ENCODE measurements around the gene EP400.
A peak's percentile ranks its signal among the peaks of the same experiment; 100 is the strongest.

The EP400 gene

GRCh38 chr12:131927110-131928079, 22.3 kb upstream of the EP400 start:
- no peak for DNase-seq

- DNase-seq, result no peak
Observed at GRCh38 chr12:131928080-131928710, 21.5 kb upstream of the EP400 start.

DNA sequence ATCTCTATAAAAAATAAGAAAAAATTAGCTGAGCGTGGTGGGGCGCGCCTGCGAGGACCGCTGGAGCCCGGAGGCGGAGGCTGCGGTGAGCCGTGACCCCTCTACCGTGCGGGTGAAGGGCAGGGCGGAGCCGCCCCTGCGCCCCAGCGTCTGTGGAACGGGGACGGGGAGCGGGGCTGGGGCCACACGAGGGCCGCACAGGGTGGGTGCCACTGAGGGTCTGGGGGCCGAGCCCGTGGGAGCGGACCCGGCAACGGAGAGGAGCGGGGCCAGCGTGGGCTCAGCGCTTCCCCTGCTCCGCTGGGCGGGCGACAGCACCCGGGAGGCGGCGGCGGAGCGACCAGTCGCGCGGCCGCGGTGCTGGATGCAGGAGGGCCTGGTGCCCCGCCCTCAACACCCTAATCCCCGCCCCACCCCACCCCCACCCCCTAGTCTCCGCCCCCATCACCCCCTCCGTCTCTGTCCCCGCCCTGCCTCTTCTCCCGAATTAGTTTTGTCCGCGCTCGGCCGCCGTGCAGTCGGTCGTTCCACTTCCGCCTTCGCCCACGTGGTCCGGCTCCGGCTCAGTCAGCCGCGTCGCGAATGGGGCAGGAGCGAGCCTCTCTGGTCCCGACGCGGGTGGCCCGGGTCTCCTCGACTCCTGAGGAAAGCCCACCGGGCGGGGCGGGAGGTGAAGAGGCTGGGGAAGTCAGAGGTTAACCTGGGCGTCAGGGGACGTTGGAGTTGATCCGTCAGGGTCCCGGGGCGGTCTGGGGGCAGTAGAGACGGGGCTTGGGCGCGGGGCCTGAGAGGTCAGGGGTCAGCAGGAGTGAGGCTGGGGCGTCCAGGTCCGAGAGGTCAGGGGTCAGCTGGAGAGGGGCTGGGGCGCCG, 20.8 kb upstream of the EP400 start, which contains the start of gene PUS1:
PUS1 (plus strand) TSS at position 566 of the 870 bp plus-strand sequence. CDS start 447 bp downstream, outside the sequence.
- peak; percentile 94 for DNase-seq

- DNase-seq, result peak; percentile 35
Observed at GRCh38 chr12:131929581-131930456, 19.9 kb upstream of the EP400 start.

- no peak for DNase-seq
Observed at GRCh38 chr12:131930510-131930909, 19.2 kb upstream of the EP400 start.

DNA sequence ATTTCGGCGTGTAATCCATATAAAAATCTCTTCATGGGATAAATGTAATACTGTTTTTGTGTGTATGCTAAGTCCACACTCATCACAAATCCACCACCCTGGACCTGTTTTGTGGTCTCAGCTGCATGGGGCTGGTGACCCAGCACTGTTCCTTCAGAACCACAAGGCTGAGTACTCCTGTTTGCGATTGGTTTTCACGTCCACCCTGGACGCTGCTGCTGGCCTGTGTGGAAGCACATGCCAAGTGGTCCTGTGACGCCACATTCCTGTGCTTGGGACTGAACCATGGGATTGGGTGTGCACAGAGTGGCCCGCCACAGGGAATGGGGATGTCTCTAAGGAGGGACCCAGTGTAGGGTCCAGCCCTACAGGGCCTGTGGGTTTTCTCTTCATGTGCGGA, 16.4 kb upstream of the EP400 start:
- DNase-seq, result no peak

GRCh38 chr12:131934535-131934934, 15.2 kb upstream of the EP400 start:
- no peak for DNase-seq

GRCh38 chr12:131938082-131938481, 11.7 kb upstream of the EP400 start:
- DNase-seq, result no peak

- DNase-seq, result no peak
Observed at GRCh38 chr12:131939007-131939406, 10.7 kb upstream of the EP400 start.

- DNase-seq, result no peak
Observed at GRCh38 chr12:131940141-131940547, 9.6 kb upstream of the EP400 start.

DNA sequence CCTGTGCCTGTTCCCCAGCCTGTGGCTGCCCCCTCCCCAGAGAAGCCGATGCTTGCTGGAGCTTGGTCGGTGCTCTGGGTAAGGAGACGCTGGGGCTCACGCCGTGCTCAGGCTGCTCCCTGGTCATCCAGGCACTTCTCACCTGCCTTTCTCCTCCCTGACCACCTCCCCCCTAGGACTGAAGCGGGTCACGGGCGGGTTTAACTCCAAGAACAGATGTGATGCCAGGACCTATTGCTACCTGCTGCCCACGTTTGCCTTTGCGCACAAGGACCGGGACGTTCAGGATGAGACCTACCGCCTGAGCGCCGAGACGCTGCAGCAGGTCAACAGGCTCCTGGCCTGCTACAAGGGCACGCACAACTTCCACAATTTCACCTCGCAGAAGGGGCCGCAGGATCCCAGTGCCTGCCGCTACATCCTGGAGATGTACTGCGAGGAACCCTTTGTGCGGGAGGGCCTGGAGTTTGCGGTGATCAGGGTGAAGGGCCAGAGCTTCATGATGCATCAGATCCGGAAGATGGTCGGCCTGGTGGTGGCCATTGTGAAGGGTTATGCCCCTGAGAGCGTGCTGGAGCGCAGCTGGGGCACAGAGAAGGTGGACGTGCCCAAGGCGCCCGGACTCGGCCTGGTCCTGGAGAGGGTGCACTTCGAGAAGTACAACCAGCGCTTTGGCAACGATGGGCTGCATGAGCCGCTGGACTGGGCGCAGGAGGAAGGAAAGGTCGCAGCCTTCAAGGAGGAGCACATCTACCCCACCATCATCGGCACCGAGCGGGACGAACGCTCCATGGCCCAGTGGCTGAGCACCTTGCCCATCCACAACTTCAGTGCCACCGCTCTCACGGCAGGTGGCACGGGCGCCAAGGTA, 8.4 kb upstream of the EP400 start:
- DNase-seq, result no peak

DNA sequence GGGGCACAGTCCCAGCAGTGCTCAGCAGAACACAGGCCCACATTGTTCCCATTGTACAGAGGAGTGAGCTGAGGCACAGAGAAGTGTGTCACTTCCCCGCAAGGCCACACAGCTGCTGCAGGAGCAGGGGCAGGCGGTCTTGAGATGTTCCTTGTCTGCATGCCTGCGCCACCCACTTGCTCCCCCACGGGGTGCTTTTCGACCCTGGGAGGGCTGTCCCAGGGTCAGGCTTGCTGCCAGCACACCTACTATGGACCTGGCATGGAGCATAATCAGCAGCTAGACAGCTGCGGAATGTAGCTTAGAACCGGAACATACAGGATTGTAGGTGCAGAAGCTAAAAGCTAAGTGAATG, 7.8 kb upstream of the EP400 start:
- DNase-seq, result no peak

DNA sequence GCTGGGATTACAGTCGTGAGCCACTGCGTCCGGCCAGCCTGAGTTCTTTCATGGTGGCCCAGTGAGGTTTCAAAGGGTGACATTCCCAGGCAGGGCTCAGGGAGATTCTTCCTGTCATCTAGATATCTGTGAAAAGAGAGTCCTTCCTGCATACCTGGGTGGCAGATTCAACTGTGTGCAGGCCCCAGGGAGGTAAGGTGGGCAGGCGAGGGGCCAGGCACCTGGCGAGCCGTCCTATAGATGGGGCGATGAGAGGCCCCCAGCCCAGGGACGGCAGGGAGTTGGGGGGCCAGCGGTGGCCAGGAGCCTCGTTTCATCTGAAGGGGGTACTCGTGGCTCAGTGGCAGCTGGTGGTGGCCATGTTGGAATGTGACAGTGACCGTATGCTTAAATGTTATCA, 7.1 kb upstream of the EP400 start:
- DNase-seq, result no peak

DNA sequence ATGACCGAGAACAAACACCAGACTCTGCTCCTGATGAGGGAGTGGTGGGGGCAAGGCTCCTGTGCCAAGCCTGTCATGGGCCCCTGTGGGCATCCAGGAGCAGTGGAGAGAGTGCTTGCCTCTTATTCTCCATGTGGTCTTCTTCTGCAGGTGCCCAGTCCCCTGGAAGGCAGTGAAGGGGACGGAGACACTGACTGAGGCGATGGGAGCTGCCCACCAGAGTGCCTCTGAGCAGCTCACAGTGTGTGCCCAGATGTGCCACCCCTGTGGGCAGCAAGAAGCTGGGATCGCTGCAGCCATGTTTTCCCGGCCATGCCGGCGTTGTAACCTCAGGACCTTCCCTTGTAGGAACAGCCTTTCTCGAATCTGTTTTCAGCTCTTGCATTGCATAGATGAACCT, 6.4 kb upstream of the EP400 start:
- DNase-seq, result no peak

DNA sequence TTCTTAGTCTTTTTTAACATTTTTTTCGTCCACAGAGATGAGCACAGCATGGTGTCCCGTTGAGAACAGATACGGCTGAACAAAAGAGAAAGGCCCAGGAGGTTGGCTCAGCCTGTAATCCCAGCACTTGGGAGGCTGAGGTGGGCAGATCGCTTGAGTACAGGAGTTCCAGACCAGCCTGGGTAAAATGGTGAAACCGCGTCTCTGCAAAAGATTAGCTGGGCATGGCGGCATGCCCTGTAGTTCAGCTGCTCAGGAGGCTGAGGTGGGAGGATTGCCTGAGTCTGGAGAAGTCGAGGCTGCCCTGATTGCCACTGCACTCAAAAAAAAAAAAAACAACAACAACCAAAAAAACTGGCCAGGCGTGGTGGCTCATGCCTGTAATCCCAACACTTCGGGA, 5.9 kb upstream of the EP400 start:
- DNase-seq, result no peak

DNA sequence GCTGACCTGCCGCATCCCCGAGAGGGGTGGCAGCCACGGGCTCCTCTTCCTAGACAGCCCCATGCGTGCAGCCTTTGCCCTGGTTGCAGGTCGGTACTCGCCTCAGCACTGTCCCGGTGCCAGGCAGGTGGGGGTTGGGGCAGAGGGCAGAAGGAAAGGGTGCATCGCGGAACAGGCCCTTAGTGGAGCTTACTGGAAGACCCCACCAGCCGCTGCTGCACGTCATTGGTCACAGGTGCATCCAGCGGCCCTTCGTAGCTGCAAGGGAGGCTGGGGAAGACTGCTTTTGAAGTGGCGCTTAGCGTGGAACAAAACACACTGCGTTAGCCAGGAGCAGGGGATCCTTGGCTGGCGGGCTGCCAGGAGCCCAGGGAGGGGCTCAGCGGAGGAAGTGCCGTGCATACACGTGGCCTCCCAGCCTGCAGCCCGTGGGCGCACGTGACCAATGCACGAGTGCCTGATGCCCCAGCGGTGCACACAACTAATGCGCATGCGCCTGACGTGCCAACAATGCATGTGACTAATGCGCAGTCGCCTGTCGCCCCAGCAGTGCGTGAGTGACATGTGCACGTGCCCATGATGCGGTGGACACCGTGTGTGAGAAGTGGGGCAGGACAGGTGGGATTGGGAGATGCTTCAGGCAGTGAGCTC, 5.0 kb upstream of the EP400 start:
- no peak for DNase-seq

- no peak for DNase-seq
Observed at GRCh38 chr12:131946757-131947156, 3.0 kb upstream of the EP400 start.

DNA sequence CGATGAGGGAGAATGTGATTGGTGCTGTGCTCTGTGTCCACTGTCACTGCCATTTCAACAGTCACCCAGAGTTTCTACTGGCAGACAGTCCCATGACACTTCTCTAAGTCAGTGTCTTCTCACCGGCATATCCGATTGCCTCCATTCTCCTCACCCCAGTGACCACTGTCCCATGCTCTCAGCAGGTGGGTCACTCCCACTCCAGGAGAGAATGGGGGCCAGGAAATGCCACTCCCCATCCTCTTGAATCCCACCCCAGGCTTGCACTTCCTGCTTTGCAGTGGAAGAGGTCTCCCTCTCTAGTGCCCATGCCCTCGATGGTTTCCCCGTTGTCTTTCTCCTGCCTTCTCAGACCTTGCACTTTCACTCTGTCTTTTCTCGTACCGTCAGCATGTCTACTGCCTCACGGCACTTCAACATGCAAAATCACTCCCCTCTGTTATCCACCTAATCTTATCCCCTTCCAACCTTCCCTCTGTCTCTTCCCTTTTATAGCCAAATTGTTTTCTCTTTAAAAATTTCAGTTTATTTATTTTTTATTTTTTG, 2.2 kb upstream of the EP400 start:
- DNase-seq, result no peak

GRCh38 chr12:131948166-131948712, 1.5 kb upstream of the EP400 start:
- DNase-seq, result no peak

Data from CD4-positive, alpha-beta T cell treated with Interleukin-17A for 4 hours (primary cell).